MM.1S (cell line): ENCODE measurements around the gene SPPL3.

Experiments
- DNase-seq: peaks from one replicate; pipeline ENCODE4 v3.0.0-alpha.2; 2015
- H2AFZ ChIP-seq: fragments of 300-600 bp; sonication (generic); 2 replicates; pipeline ENCODE4 v1.6.0; 2016; ENCODE audit warnings: antibody characterized with exemption, low read length
- H3F3A ChIP-seq: fragments of 300-600 bp; sonication (generic); 2 replicates; pipeline ENCODE4 v1.6.1; 2016; ENCODE audit warnings: mild to moderate bottlenecking, antibody characterized with exemption, low read length, moderate library complexity, mixed read lengths; ENCODE audit not compliant: insufficient read depth
- H3K27ac ChIP-seq: fragments of 300-600 bp; sonication (generic); 2 replicates; pipeline ENCODE4 v1.5.1; 2016; ENCODE audit warnings: mild to moderate bottlenecking, low read length
- H3K27me3 ChIP-seq: fragments of 300-600 bp; sonication (generic); replicated peaks from 2 replicates; pipeline ENCODE4 v1.6.0; 2016; ENCODE audit warnings: low read length; ENCODE audit not compliant: insufficient read depth
- H3K36me3 ChIP-seq: fragments of 300-600 bp; sonication (generic); replicated peaks from 2 replicates; pipeline ENCODE4 v1.6.1; 2016; ENCODE audit warnings: mild to moderate bottlenecking, low read length, mixed read lengths; ENCODE audit not compliant: insufficient read depth
- H3K4me1 ChIP-seq: fragments of 300-600 bp; sonication (generic); 2 replicates; pipeline ENCODE4 v1.6.1; 2016; ENCODE audit warnings: low read length, mixed read lengths
- H3K4me2 ChIP-seq: fragments of 300-600 bp; sonication (generic); 2 replicates; pipeline ENCODE4 v1.6.0; 2016; ENCODE audit warnings: low read depth, low read length
- H3K4me3 ChIP-seq: fragments of 300-600 bp; sonication (generic); 2 replicates; pipeline ENCODE4 v1.5.1; 2016; ENCODE audit warnings: low read length, mixed read lengths
- H3K79me2 ChIP-seq: fragments of 300-600 bp; sonication (generic); 2 replicates; pipeline ENCODE4 v1.6.1; 2016; ENCODE audit warnings: mixed run types, low read length, mixed read lengths
- H3K9ac ChIP-seq: fragments of 300-600 bp; sonication (generic); 2 replicates; pipeline ENCODE4 v1.6.1; 2016; ENCODE audit warnings: low read length, mixed read lengths
- H3K9me2 ChIP-seq: fragments of 300-600 bp; sonication (generic); replicated peaks from 2 replicates; pipeline ENCODE4 v1.6.1; 2016; ENCODE audit warnings: mild to moderate bottlenecking, low read length, mixed read lengths; ENCODE audit not compliant: insufficient read depth
- H3K9me3 ChIP-seq: fragments of 300-600 bp; sonication (generic); replicated peaks from 2 replicates; pipeline ENCODE4 v1.6.1; 2016; ENCODE audit warnings: mild to moderate bottlenecking, low read length, mixed read lengths; ENCODE audit not compliant: insufficient read depth
- H4K20me1 ChIP-seq: fragments of 300-600 bp; sonication (generic); 2 replicates; pipeline ENCODE4 v1.6.1; 2016; ENCODE audit warnings: mild to moderate bottlenecking, low read length, moderate library complexity, mixed read lengths; ENCODE audit not compliant: insufficient read depth
- CTCF ChIP-seq: fragments of 300-600 bp; sonication (generic); IDR thresholded peaks from 2 replicates; pipeline ENCODE4 v1.5.1; 2016; ENCODE audit warnings: antibody characterized with exemption, low read length, mixed read lengths
- EZH2 ChIP-seq: fragments of 300-600 bp; sonication (generic); optimal IDR thresholded peaks from 2 replicates; pipeline ENCODE3; 2017; ENCODE audit warnings: low read depth, mild to moderate bottlenecking, antibody characterized with exemption, low read length, mixed read lengths
- EZH2phosphoT487 ChIP-seq: fragments of 300-600 bp; sonication (generic); IDR thresholded peaks from 2 replicates; pipeline ENCODE4 v1.6.1; 2018; ENCODE audit warnings: antibody characterized with exemption, low read length

SPPL3 gene

GRCh38 chr12:120858306-120859088 is 45.7 kb downstream of the SPPL3 start:
- H4K20me1 ChIP-seq, result no peaks in the 10 kb centered on the region
- DNase-seq, result no peak
- H3K4me3 ChIP-seq, result no peak overlapping the region
- H3K4me1 ChIP-seq, result peaks cover 4% of the 10 kb centered on the region; the same call in 1 of the 2 replicates
- H3K27ac ChIP-seq, result no peak overlapping the region
- TF ChIP-seq EZH2phosphoT487, result no peak
- TF ChIP-seq CTCF, result no peak
- no peak for TF ChIP-seq EZH2
- peaks cover 46% of the 10 kb centered on the region for H3K79me2 ChIP-seq
- no peaks in the 10 kb centered on the region for H3F3A ChIP-seq
- no peak overlapping the region for H3K9ac ChIP-seq
- no peaks in the 10 kb centered on the region for H3K9me2 ChIP-seq
- H3K27me3 ChIP-seq, result no peaks in the 10 kb centered on the region
- no peaks in the 10 kb centered on the region for H3K9me3 ChIP-seq
- H3K36me3 ChIP-seq, result no peaks in the 10 kb centered on the region
- H2AFZ ChIP-seq, result no peak overlapping the region
- H3K4me2 ChIP-seq, result no peak overlapping the region

GRCh38 chr12:120856980-120857379 is 47.2 kb downstream of the SPPL3 start:
- Histone ChIP-seq H3K79me2 (peaks cover 43% of the 10 kb centered on the region), H3K4me1 (peaks cover 5% of the 10 kb centered on the region; the same call in 1 of the 2 replicates), H4K20me1 (no peaks in the 10 kb centered on the region), H3F3A (no peaks in the 10 kb centered on the region), H3K27me3 (no peaks in the 10 kb centered on the region), H3K27ac (no peak overlapping the region), H3K4me2 (no peak overlapping the region), H3K9me2 (no peaks in the 10 kb centered on the region), H3K36me3 (no peaks in the 10 kb centered on the region), H3K4me3 (no peak overlapping the region), H3K9ac (no peak overlapping the region), H2AFZ (no peak overlapping the region), H3K9me3 (no peaks in the 10 kb centered on the region)
- TF ChIP-seq EZH2phosphoT487 (no peak), CTCF (peak; percentile 32), EZH2 (no peak)
- no peak for DNase-seq

GRCh38 chr12:120855823-120856588 is 48.2 kb downstream of the SPPL3 start:
- Histone ChIP-seq H3K4me2 (no peak overlapping the region), H3K27ac (no peak overlapping the region), H3F3A (peaks cover 4% of the 10 kb centered on the region), H3K36me3 (no peaks in the 10 kb centered on the region), H3K27me3 (no peaks in the 10 kb centered on the region), H3K9ac (no peak overlapping the region), H3K4me1 (peaks cover 10% of the 10 kb centered on the region), H3K9me3 (no peaks in the 10 kb centered on the region), H3K9me2 (no peaks in the 10 kb centered on the region), H4K20me1 (no peaks in the 10 kb centered on the region), H3K79me2 (peaks cover 35% of the 10 kb centered on the region), H3K4me3 (no peak overlapping the region), H2AFZ (no peak overlapping the region)
- no peak for TF ChIP-seq CTCF
- TF ChIP-seq EZH2, result no peak
- no peak for TF ChIP-seq EZH2phosphoT487
- DNase-seq, result no peak
